ENCODE data around the gene SPATA31D4.
"Not testable (repeated sequence)": the region's sequence is repeated elsewhere in the genome, so short reads cannot be mapped to it uniquely, and the experiment has no call there.

DNA sequence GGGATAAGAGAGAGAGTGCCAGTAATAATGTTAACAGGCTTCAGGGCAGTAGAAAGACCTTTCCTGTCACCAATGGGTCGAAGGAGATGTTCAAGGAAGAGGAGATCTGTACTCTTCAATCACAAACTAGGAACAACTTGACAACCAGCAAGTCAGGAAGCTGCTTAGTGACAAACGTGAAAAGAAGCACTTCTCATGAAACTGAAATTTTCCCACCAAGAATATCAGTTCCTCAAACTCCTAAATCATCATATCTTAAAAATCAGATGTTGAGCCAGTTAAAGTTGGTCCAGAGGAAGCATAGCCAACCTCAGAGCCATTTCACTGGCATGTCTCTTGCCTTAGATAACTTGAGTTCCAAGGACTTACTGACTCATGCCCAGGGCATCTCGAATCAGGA lies 20.4 kb downstream of the SPATA31D4 start:
- TF ChIP-seq, protein P1, sequence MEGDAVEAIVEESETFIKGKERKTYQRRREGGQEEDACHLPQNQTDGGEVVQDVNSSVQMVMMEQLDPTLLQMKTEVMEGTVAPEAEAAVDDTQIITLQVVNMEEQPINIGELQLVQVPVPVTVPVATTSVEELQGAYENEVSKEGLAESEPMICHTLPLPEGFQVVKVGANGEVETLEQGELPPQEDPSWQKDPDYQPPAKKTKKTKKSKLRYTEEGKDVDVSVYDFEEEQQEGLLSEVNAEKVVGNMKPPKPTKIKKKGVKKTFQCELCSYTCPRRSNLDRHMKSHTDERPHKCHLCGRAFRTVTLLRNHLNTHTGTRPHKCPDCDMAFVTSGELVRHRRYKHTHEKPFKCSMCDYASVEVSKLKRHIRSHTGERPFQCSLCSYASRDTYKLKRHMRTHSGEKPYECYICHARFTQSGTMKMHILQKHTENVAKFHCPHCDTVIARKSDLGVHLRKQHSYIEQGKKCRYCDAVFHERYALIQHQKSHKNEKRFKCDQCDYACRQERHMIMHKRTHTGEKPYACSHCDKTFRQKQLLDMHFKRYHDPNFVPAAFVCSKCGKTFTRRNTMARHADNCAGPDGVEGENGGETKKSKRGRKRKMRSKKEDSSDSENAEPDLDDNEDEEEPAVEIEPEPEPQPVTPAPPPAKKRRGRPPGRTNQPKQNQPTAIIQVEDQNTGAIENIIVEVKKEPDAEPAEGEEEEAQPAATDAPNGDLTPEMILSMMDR (conservative IDR thresholded peaks at IDR 0.05; ENCODE audit: low read length): not testable (repeated sequence)
- not testable (repeated sequence) for TF ChIP-seq EZH2phosphoT487 (IDR thresholded peaks at IDR 0.05; ENCODE audit: borderline replicate concordance)

All from Loucy (cell line).